Osteocyte (in vitro differentiated cells): ENCODE measurements around the gene NKIRAS1. TPM values are rescaled to one million over a fixed set of nuclear protein-coding genes. Genes with fewer than 3 reads are reported as not detected.

Source experiments
- DNase-seq: peaks from one replicate; pipeline ENCODE4 v3.0.0; 2021; ENCODE audit warnings: mixed read lengths; ENCODE audit not compliant: unreplicated experiment; ENCODE audit errors: extremely low spot score
- H3K27ac Mint-ChIP-seq: one replicate; pipeline ENCODE4 v1.8.0; 2021; ENCODE audit warnings: mild to moderate bottlenecking, mixed read lengths; ENCODE audit not compliant: unreplicated experiment
- H3K27me3 Mint-ChIP-seq: one replicate; pipeline ENCODE4 v1.8.0; 2021; ENCODE audit warnings: mixed read lengths; ENCODE audit not compliant: unreplicated experiment
- H3K36me3 Mint-ChIP-seq: one replicate; pipeline ENCODE4 v1.8.0; 2021; ENCODE audit warnings: mixed read lengths; ENCODE audit not compliant: unreplicated experiment
- H3K4me1 Mint-ChIP-seq: one replicate; pipeline ENCODE4 v1.8.0; 2021; ENCODE audit warnings: mixed read lengths; ENCODE audit not compliant: unreplicated experiment
- H3K4me3 Mint-ChIP-seq: one replicate; pipeline ENCODE4 v1.8.0; 2021; ENCODE audit warnings: mild to moderate bottlenecking, moderate library complexity, mixed read lengths; ENCODE audit not compliant: unreplicated experiment
- H3K9me3 Mint-ChIP-seq: one replicate; pipeline ENCODE4 v1.8.0; 2021; ENCODE audit warnings: mixed read lengths; ENCODE audit not compliant: unreplicated experiment
- CTCF ChIP-seq: fragments of 200-600 bp; sonication (generic); IDR thresholded peaks from 2 replicates; pipeline ENCODE4 v1.5.0; 2021; ENCODE audit warnings: antibody characterized with exemption, mild to moderate bottlenecking, moderate library complexity
- total RNA-seq: library from RNA; stranded (reverse); gene quantifications from 2 replicates; pipeline ENCODE4 v1.2.1, GENCODE V29; 2021

The NKIRAS1 gene
- total RNA-seq, 1 donor from 2014 or later, result 13.1 TPM

DNA sequence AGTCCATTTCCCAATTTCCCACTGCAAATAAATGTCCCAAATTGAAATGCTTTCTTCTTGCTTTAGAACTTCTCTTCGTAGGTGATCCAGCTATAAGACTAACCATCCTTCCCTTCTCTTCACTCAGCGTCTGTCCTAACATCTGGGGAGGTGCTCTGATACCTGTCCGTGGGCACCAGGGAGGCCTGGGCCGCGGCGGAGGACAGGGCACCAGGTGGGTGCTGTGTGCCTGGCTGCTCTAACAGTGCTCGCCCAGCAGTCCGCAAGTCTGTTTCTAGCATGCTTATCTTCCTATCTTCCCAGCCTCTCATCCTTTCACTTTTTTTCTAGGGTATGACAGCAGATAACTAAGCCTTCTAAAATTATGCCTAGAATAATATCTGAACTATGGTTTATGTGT lies 37.3 kb downstream of the NKIRAS1 start:
- Mint-ChIP-seq H3K27ac (no peak overlapping the region), H3K27me3 (no peaks in the 10 kb centered on the region)

GRCh38 chr3:23877329-23877980 lies 39.3 kb downstream of the NKIRAS1 start:
- Mint-ChIP-seq H3K4me1 (peaks cover 32% of the 10 kb centered on the region), H3K36me3 (peaks cover 17% of the 10 kb centered on the region), H3K27ac (no peak overlapping the region), H3K27me3 (no peaks in the 10 kb centered on the region), H3K9me3 (no peaks in the 10 kb centered on the region), H3K4me3 (no peak overlapping the region)
- TF ChIP-seq CTCF, result no peak
- DNase-seq, result no peak

More for the DNA sequence above, 37.3 kb downstream of the NKIRAS1 start:
- no peaks in the 10 kb centered on the region for H3K9me3 Mint-ChIP-seq
- no peak for TF ChIP-seq CTCF
- peaks cover 17% of the 10 kb centered on the region for H3K36me3 Mint-ChIP-seq
- no peak overlapping the region for H3K4me3 Mint-ChIP-seq
- DNase-seq, result no peak
- H3K4me1 Mint-ChIP-seq, result peaks cover 23% of the 10 kb centered on the region

DNA sequence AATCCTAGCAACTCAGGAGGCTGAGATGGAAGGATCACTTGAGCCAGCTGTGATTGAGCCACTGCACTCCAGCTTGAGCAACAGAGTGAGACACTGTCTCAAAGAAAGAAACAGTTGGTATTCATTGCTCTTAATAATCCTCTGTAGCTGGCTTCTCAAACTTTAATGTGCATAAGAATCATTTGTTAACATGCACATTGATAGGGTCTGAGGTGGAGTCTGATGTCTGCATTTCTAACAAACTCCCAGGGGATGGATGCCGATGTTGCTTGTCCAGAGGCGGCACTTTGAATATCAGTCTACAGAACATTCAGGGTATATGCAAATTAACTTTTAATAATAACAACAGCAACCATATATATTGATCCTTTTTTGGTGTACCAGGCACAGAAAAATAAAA lies 39.9 kb downstream of the NKIRAS1 start:
- no peak for DNase-seq
- Mint-ChIP-seq H3K27me3 (no peaks in the 10 kb centered on the region), H3K4me3 (no peak overlapping the region), H3K36me3 (peaks cover 15% of the 10 kb centered on the region), H3K27ac (no peak overlapping the region), H3K9me3 (no peaks in the 10 kb centered on the region), H3K4me1 (peaks cover 32% of the 10 kb centered on the region)
- TF ChIP-seq CTCF, result no peak

- Mint-ChIP-seq H3K27ac (no peak overlapping the region), H3K9me3 (no peaks in the 10 kb centered on the region)
- no peak for DNase-seq
Observed at GRCh38 chr3:23875113-23875725, 41.6 kb downstream of the NKIRAS1 start.

More at GRCh38 chr3:23875113-23875725, 41.6 kb downstream of the NKIRAS1 start:
- H3K4me1 Mint-ChIP-seq, result peaks cover 32% of the 10 kb centered on the region
- H3K4me3 Mint-ChIP-seq, result no peak overlapping the region
- TF ChIP-seq CTCF, result no peak
- H3K36me3 Mint-ChIP-seq, result peaks cover 8% of the 10 kb centered on the region
- no peaks in the 10 kb centered on the region for H3K27me3 Mint-ChIP-seq
